OCI-LY7 (cell line): Measurements from ENCODE around the gene B3GNT2. TPM values are rescaled to one million over a fixed set of nuclear protein-coding genes. Genes with fewer than 3 reads are reported as not detected.

Source experiments
- BruUV-seq: library from RNA; stranded (reverse); fragments of 400-500 nt; replicated peaks from 2 replicates; lab custom pipeline; 2021; lab: Mats Ljungman, UMichigan
- CTCF ChIA-PET: fragments of 300-600 bp; sonication (Branson Sonifier 250); formaldehyde crosslinking; loops from one replicate; lab custom pipeline; 2022; ENCODE audit warnings: antibody characterized with exemption; ENCODE audit not compliant: unreplicated experiment; lab: Charles Lee
- POLR2A ChIA-PET: fragments of 300-600 bp; sonication (Branson Sonifier 250); formaldehyde crosslinking; loops from one replicate; lab custom pipeline; 2022; ENCODE audit warnings: antibody characterized with exemption; lab: Charles Lee
- DNase-seq: peaks from one replicate; pipeline ENCODE4 v3.0.0-alpha.2; 2015; ENCODE audit warnings: low spot score
- H2AFZ ChIP-seq: fragments of 200-600 bp; sonication (generic), shearing (Covaris generic); 2 replicates; pipeline ENCODE4 v1.6.1; 2014; ENCODE audit warnings: mild to moderate bottlenecking, antibody characterized with exemption, low read length, moderate library complexity
- H3K27ac ChIP-seq: fragments of 200-600 bp; sonication (generic); 2 replicates; pipeline ENCODE4 v1.5.1; 2014; ENCODE audit warnings: mixed run types, low read depth, mild to moderate bottlenecking, moderate library complexity, low read length, inconsistent platforms; ENCODE audit not compliant: poor library complexity, severe bottlenecking
- H3K36me3 ChIP-seq: fragments of 200-600 bp; sonication (generic); 2 replicates; pipeline ENCODE4 v1.6.1; 2014; ENCODE audit warnings: mild to moderate bottlenecking, antibody characterized with exemption, low read length, moderate library complexity, mixed read lengths; ENCODE audit not compliant: insufficient read depth
- H3K4me1 ChIP-seq: fragments of 200-600 bp; sonication (generic); 2 replicates; pipeline ENCODE4 v1.5.1; 2014; ENCODE audit warnings: mild to moderate bottlenecking, low read length; ENCODE audit not compliant: insufficient read depth, poor library complexity, severe bottlenecking
- H3K4me2 ChIP-seq: fragments of 200-600 bp; sonication (generic); 2 replicates; pipeline ENCODE4 v1.6.1; 2014; ENCODE audit warnings: mild to moderate bottlenecking, low read length
- H3K4me3 ChIP-seq: fragments of 200-600 bp; sonication (generic); 2 replicates; pipeline ENCODE4 v1.5.1; 2014; ENCODE audit warnings: mild to moderate bottlenecking, low read depth, low read length; ENCODE audit not compliant: poor library complexity, severe bottlenecking
- H3K79me2 ChIP-seq: fragments of 200-600 bp; sonication (generic); 2 replicates; pipeline ENCODE4 v1.6.1; 2016; ENCODE audit warnings: low read depth, mild to moderate bottlenecking, low read length, moderate library complexity, mixed read lengths; ENCODE audit not compliant: insufficient read depth
- H3K9me2 ChIP-seq: fragments of 200-600 bp; sonication (generic); 2 replicates; pipeline ENCODE4 v1.6.1; 2016; ENCODE audit warnings: mild to moderate bottlenecking, low read length, mixed read lengths; ENCODE audit not compliant: insufficient read depth
- H3K9me3 ChIP-seq: fragments of 200-600 bp; sonication (generic); 2 replicates; pipeline ENCODE4 v1.6.1; 2014; ENCODE audit warnings: mild to moderate bottlenecking, mixed run types, low read length, mixed read lengths
- H4K20me1 ChIP-seq: fragments of 200-600 bp; sonication (generic); 2 replicates; pipeline ENCODE4 v1.6.1; 2014; ENCODE audit warnings: mild to moderate bottlenecking, antibody characterized with exemption, low read length, moderate library complexity, mixed read lengths; ENCODE audit not compliant: insufficient read depth
- CTCF ChIP-seq: fragments of 200-600 bp; sonication (generic); conservative IDR thresholded peaks from 2 replicates; pipeline ENCODE4 v1.5.1; 2014; ENCODE audit warnings: mild to moderate bottlenecking, antibody characterized with exemption, low read length, moderate library complexity, mixed read lengths
- EZH2phosphoT487 ChIP-seq: fragments of 200-600 bp; sonication (generic); IDR thresholded peaks from 2 replicates; pipeline ENCODE4 v1.6.1; 2018; ENCODE audit warnings: low read depth, borderline replicate concordance, mild to moderate bottlenecking, mixed run types, antibody characterized with exemption, low read length, moderate library complexity, mixed read lengths
- intact Hi-C: fragments of 100-400 bp; cut with micrococcal nuclease; formaldehyde crosslinking; loops from one replicate; pipeline ENCODE4 v1.10.0; 2022; ENCODE audit not compliant: unreplicated experiment
- total RNA-seq, 2 experiments: library from RNA; depleted of rRNA in 1 of 2; stranded (reverse); fragments of >200 nt in 1 of 2; shearing (Covaris generic) in 1 of 2; gene quantifications; 2 replicates each; pipeline ENCODE4 v1.2.3, GENCODE V29; 2014 to 2022

Gene B3GNT2
- total RNA-seq, 2 experiments from 2014 or later, result 51.1 to 65.8 TPM

DNA sequence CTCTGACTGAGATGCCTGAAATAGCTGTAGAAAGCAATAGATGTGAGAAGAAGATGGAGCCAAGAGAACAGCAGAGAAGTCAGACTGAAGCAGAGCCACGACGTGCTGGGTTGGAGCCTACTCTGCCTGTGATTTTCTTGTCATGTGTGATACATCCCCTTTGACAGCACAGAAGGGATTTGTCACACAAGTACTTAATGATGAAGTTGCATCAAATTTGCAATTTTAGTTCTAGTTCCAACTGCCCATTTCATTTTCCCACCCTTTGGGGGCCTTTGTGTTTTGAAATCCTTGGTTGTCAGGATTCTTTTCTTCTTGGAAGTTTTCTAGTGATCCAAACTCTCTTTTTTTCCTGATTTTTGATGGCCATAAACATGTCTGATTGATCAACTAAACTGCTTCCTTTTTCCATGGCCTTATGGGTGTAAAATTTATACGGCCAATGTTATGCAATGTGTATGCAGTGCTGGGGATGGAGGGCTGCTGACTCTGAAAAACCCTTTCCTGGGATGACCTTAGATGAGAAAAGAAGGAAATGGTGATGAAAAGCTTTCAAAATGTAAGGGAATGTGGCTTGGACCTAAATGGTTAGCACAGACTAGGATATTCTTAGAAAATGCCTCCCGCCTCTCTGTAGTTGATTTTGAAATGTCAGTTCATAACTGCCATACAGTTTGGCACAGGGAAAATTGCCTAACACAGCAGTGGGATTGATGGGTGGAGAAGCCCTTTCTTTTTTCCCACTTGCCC, 9.6 kb upstream of the B3GNT2 start:
- TF ChIP-seq CTCF (no peak), EZH2phosphoT487 (no peak)
- POLR2A ChIA-PET, result interaction anchor here (0.6 kb wide), 1 partner anchor 38 kb away, joined by 3 read pairs; no protein-coding TSS in a partner anchor
- BruUV-seq, result no TSS peak

DNA sequence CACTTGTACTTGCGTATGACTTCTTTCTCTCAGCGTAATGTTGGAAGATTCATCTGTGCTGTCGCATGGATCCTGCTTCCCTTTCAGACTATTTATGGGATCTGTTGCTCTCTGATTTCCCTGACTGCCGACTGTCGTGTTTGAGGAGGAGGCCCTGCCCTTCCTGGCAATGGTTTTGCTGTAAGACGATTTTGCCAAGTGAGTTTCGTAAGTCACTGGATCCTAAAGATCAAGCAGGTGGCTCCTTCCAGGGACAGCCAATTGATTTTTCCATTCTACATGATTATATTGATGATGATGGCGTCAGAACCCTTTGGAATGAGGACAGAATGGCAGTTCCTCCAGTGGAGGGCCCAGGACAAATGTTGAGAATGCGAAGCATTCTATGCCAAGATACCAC, 8.7 kb upstream of the B3GNT2 start:
- no peak overlapping the region for H3K4me3 ChIP-seq
- H3K9me3 ChIP-seq, result peaks cover 3% of the 10 kb centered on the region; the same call in 1 of the 2 replicates
- no peaks in the 10 kb centered on the region; the same call in 1 of the 2 replicates for H3K36me3 ChIP-seq
- no peak for DNase-seq
- no peak overlapping the region for H3K27ac ChIP-seq
- TF ChIP-seq EZH2phosphoT487 (no peak), CTCF (no peak)
- no peaks in the 10 kb centered on the region for H4K20me1 ChIP-seq
- H2AFZ ChIP-seq, result no peak overlapping the region
- peaks cover 47% of the 10 kb centered on the region for H3K4me1 ChIP-seq
- CTCF ChIA-PET, result no interaction called here
- H3K9me2 ChIP-seq, result no peaks in the 10 kb centered on the region
- POLR2A ChIA-PET, result no interaction called here
- intact Hi-C loops, result no loop called here
- BruUV-seq, result no TSS peak
- H3K4me2 ChIP-seq, result no peak overlapping the region
- H3K79me2 ChIP-seq, result peaks cover 6% of the 10 kb centered on the region; the same call in 1 of the 2 replicates

More for the DNA sequence above, 9.6 kb upstream of the B3GNT2 start:
- CTCF ChIA-PET, result no interaction called here
- Histone ChIP-seq H3K4me3 (no peak overlapping the region), H4K20me1 (no peaks in the 10 kb centered on the region), H2AFZ (peak overlapping the region; percentile 1; the same call in 1 of the 2 replicates), H3K4me1 (peaks cover 56% of the 10 kb centered on the region), H3K79me2 (peaks cover 6% of the 10 kb centered on the region; the same call in 1 of the 2 replicates), H3K27ac (no peak overlapping the region), H3K9me3 (peaks cover 3% of the 10 kb centered on the region; the same call in 1 of the 2 replicates), H3K36me3 (no peaks in the 10 kb centered on the region; the same call in 1 of the 2 replicates), H3K4me2 (no peak overlapping the region), H3K9me2 (no peaks in the 10 kb centered on the region)
- intact Hi-C loops, result no loop called here
- DNase-seq, result no peak

GRCh38 chr2:62188416-62188815, 7.5 kb upstream of the B3GNT2 start:
- H3K4me3 ChIP-seq, result no peak overlapping the region
- POLR2A ChIA-PET, result interaction anchor here (0.5 to 1.0 kb wide), 2 partner anchors 187 to 1229 kb away, joined by 3 read pairs; no protein-coding TSS in a partner anchor
- no peak overlapping the region for H2AFZ ChIP-seq
- H3K9me3 ChIP-seq, result peaks cover 3% of the 10 kb centered on the region; the same call in 1 of the 2 replicates
- intact Hi-C loops, result no loop called here
- no peak overlapping the region for H3K4me2 ChIP-seq
- H3K79me2 ChIP-seq, result peaks cover 5% of the 10 kb centered on the region; the same call in 1 of the 2 replicates
- H3K36me3 ChIP-seq, result no peaks in the 10 kb centered on the region; the same call in 1 of the 2 replicates
- CTCF ChIA-PET, result no interaction called here
- no peak for DNase-seq
- no peaks in the 10 kb centered on the region for H3K9me2 ChIP-seq
- H3K4me1 ChIP-seq, result peaks cover 46% of the 10 kb centered on the region
- BruUV-seq, result no TSS peak
- TF ChIP-seq CTCF (no peak), EZH2phosphoT487 (no peak)
- no peak overlapping the region for H3K27ac ChIP-seq
- no peaks in the 10 kb centered on the region for H4K20me1 ChIP-seq
